Measurements from ENCODE around the gene ERICH4. TPM values are rescaled to one million over a fixed set of nuclear protein-coding genes. Genes with fewer than 3 reads are reported as not detected.
"Not testable (repeated sequence)": the region's sequence is repeated elsewhere in the genome, so short reads cannot be mapped to it uniquely, and the experiment has no call there.

ERICH4 gene
- total RNA-seq, 4 donors from 2014 or later: 17.3 to 49.0 (median 22.3) TPM

- peaks cover 0 to 29% (median 3%) of the 10 kb centered on the region in 4 donors for H3K4me1 ChIP-seq
- no peak for DNase-seq
- H3K27ac ChIP-seq: no peak overlapping the region
- no peak for TF ChIP-seq POLR2A (IDR thresholded peaks at IDR 0.05)
- TF ChIP-seq, protein P1, sequence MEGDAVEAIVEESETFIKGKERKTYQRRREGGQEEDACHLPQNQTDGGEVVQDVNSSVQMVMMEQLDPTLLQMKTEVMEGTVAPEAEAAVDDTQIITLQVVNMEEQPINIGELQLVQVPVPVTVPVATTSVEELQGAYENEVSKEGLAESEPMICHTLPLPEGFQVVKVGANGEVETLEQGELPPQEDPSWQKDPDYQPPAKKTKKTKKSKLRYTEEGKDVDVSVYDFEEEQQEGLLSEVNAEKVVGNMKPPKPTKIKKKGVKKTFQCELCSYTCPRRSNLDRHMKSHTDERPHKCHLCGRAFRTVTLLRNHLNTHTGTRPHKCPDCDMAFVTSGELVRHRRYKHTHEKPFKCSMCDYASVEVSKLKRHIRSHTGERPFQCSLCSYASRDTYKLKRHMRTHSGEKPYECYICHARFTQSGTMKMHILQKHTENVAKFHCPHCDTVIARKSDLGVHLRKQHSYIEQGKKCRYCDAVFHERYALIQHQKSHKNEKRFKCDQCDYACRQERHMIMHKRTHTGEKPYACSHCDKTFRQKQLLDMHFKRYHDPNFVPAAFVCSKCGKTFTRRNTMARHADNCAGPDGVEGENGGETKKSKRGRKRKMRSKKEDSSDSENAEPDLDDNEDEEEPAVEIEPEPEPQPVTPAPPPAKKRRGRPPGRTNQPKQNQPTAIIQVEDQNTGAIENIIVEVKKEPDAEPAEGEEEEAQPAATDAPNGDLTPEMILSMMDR (IDR thresholded peaks at IDR 0.05): no peak
- peaks cover 0 to 17% (median 0%) of the 10 kb centered on the region in 3 donors for H3K36me3 ChIP-seq
- H3K27me3 ChIP-seq: no peaks in the 10 kb centered on the region
- H3K4me3 ChIP-seq: no peak overlapping the region
- H3K9me3 ChIP-seq: no peaks in the 10 kb centered on the region
These were observed 37.2 kb upstream of the ERICH4 start for GRCh38 chr19:41405776-41406175.

- Histone ChIP-seq H3K4me1 (peaks cover 0 to 29% (median 3%) of the 10 kb centered on the region in 4 donors), H3K36me3 (peaks cover 0 to 26% (median 0%) of the 10 kb centered on the region in 3 donors), H3K27ac (no peak overlapping the region), H3K9me3 (no peaks in the 10 kb centered on the region), H3K4me3 (no peak overlapping the region), H3K27me3 (no peaks in the 10 kb centered on the region)
- TF ChIP-seq, protein P1 (IDR thresholded peaks at IDR 0.05): no peak
- DNase-seq: no peak
These were observed 35.7 kb upstream of the ERICH4 start for GRCh38 chr19:41407271-41407670.

DNA sequence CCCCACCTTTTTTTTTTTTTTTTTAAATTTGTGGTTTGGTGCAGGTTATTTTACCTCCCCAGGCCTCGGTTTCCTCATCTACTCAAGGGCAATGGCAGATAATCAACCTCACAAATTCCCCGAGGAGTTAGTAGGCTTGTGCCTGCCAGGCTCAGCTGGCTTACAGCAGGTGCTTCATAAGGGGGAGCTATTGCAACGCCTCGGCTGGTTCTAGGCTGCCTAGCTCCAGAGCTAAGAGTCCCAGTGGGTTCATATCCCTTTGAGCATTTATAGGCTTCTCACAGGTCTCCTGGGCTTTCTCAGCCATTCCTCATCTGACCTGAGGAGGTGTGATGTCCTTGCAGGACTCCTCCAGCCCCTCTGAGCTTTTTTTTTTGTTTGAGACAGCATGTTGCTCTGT lies 34.7 kb upstream of the ERICH4 start:
- TF ChIP-seq POLR2A (IDR thresholded peaks at IDR 0.05): no peak
- TF ChIP-seq, protein P1 (IDR thresholded peaks at IDR 0.05): peak in 2 of 6 experiments; percentile 26
- DNase-seq: no peak
- peaks cover 0 to 29% (median 3%) of the 10 kb centered on the region in 4 donors for H3K4me1 ChIP-seq
- no peak overlapping the region for H3K4me3 ChIP-seq
- peaks cover 0 to 27% (median 0%) of the 10 kb centered on the region in 3 donors for H3K36me3 ChIP-seq
- no peaks in the 10 kb centered on the region for H3K9me3 ChIP-seq
- no peak overlapping the region for H3K27ac ChIP-seq
- no peaks in the 10 kb centered on the region for H3K27me3 ChIP-seq

GRCh38 chr19:41408846-41409245 lies 34.1 kb upstream of the ERICH4 start:
- H3K27ac ChIP-seq: peak overlapping the region in 2 of 4 donors; percentile 14 to 17
- DNase-seq, H3K4me3 ChIP-seq, H3K27me3 ChIP-seq, H3K9me3 ChIP-seq: not testable (repeated sequence)
- H3K36me3 ChIP-seq: peaks cover 0 to 32% (median 0%) of the 10 kb centered on the region in 3 donors
- peaks cover 0 to 29% (median 3%) of the 10 kb centered on the region in 4 donors for H3K4me1 ChIP-seq

GRCh38 chr19:41409288-41409687 lies 33.7 kb upstream of the ERICH4 start:
- no peak for DNase-seq
- Histone ChIP-seq H3K27me3 (no peaks in the 10 kb centered on the region), H3K27ac (peak overlapping the region in 2 of 4 donors; percentile 14 to 17), H3K4me1 (peaks cover 0 to 29% (median 3%) of the 10 kb centered on the region in 4 donors), H3K36me3 (peaks cover 0 to 37% (median 0%) of the 10 kb centered on the region in 3 donors), H3K9me3 (no peaks in the 10 kb centered on the region), H3K4me3 (no peak overlapping the region)
- TF ChIP-seq, protein P1 (IDR thresholded peaks at IDR 0.05): no peak
- no peak for TF ChIP-seq POLR2A (IDR thresholded peaks at IDR 0.05)

DNA sequence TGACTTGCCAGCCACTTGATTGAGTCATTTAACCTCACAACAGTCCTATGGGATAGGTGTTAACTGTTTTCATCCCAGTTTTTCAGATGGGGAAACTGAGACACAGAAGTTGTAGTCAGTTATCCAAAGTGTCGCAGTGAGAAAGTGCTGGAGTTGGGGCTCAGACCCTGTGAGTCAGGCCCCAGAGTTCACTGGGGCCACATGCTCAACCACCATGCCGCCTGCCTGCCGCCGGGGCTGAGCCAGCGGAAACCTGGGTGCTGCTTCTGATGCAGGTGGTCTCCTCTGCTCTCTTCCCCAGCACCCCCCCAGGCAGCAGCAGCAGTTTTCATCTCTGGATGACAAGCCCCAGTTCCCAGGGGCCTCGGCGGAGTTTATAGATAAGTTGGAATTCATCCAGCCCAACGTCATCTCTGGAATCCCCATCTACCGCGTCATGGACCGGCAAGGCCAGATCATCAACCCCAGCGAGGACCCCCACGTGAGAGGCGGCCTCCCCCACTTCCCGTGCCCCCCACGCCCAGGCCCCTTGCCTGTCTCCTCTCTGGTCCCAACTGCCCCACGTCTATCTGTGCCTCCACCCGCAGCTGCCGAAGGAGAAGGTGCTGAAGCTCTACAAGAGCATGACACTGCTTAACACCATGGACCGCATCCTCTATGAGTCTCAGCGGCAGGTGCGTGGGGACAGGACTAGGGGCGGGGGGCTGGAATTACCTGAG lies 32.5 kb upstream of the ERICH4 start:
- H3K27ac ChIP-seq: peak overlapping the region in 1 of 4 donors; percentile 39
- no peak overlapping the region for H3K4me3 ChIP-seq
- no peak for TF ChIP-seq POLR2A (IDR thresholded peaks at IDR 0.05)
- TF ChIP-seq, protein P1 (IDR thresholded peaks at IDR 0.05): no peak
- no peaks in the 10 kb centered on the region for H3K27me3 ChIP-seq
- no peaks in the 10 kb centered on the region for H3K9me3 ChIP-seq
- H3K4me1 ChIP-seq: peaks cover 0 to 41% (median 3%) of the 10 kb centered on the region in 4 donors
- DNase-seq: no peak
- H3K36me3 ChIP-seq: peaks cover 0 to 49% (median 0%) of the 10 kb centered on the region in 3 donors
